D341Med (cell line): ENCODE results near the gene CEP152.

Experiments
- DNase-seq: peaks from one replicate; pipeline ENCODE4 v3.0.0; 2012; ENCODE audit warnings: low spot score

The CEP152 gene

GRCh38 chr15:48765022-48765421 is 45.8 kb downstream of the CEP152 start:
- DNase-seq: no peak

- DNase-seq: no peak
These were observed 49.3 kb downstream of the CEP152 start for GRCh38 chr15:48761393-48762158.

GRCh38 chr15:48759921-48760320 is 50.9 kb downstream of the CEP152 start:
- no peak for DNase-seq

DNA sequence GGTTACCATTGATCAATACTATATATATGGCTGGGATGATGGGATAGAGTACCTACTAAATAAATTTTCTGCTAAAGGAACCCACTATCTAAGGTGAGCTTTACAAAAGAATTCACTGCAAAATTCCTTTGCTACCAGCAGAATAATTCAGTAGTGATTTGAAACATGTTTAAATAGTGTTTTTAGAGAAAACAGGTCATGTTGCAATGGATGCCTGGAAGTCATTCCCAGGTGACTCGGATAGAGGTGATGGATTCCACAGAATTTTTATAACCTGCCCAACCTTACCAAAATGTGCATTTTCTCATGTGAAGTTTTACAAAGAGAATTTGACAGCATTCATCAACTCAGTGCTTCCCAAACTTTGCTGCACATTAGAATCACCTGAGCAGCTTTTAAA is 53.2 kb downstream of the CEP152 start:
- no peak for DNase-seq

DNA sequence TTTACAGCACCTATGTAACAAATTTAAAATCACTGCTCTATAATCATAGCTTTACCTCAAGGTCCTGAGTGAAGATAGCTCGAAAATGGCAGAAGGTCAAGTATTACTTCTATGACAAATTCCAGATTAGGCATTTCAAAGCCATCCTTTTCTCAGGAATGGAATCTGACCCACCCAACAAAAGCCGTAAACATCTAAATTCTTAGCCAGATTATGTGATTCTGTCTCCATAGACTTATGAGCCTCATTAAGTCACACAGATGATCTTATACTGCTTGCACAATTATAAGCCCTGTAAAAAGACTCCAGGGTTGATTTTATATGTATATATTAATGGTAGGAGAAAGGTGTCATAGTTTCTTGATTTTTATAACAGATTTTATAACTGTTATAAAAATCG is 56.9 kb downstream of the CEP152 start:
- DNase-seq: no peak

DNA sequence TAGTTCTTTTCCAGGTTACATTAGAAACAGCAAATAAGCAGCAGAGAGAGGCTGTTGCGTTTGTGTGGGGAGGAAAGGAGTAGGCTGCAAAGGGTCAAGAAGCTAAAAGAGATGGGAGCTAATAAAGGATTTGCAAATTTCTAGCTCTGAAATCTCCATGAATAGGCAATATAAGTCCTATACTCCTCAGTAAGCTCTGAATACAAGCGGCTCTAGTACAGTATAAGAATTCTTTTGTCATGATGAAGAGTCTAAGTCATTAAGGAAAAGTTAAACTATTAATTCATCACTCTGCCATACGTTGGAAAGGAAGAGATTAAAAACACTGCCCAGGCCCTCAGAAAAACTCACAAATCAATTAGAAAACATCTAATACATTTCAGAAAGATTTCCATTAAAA is 59.3 kb downstream of the CEP152 start:
- DNase-seq: no peak

- DNase-seq: no peak
These were observed 62.3 kb downstream of the CEP152 start for GRCh38 chr15:48748535-48748934.

GRCh38 chr15:48733615-48734014 is 77.3 kb downstream of the CEP152 start:
- no peak for DNase-seq

GRCh38 chr15:48730506-48730905 is 80.4 kb downstream of the CEP152 start:
- no peak for DNase-seq

- no peak for DNase-seq
These were observed 86.9 kb downstream of the CEP152 start for GRCh38 chr15:48723969-48724368.

DNA sequence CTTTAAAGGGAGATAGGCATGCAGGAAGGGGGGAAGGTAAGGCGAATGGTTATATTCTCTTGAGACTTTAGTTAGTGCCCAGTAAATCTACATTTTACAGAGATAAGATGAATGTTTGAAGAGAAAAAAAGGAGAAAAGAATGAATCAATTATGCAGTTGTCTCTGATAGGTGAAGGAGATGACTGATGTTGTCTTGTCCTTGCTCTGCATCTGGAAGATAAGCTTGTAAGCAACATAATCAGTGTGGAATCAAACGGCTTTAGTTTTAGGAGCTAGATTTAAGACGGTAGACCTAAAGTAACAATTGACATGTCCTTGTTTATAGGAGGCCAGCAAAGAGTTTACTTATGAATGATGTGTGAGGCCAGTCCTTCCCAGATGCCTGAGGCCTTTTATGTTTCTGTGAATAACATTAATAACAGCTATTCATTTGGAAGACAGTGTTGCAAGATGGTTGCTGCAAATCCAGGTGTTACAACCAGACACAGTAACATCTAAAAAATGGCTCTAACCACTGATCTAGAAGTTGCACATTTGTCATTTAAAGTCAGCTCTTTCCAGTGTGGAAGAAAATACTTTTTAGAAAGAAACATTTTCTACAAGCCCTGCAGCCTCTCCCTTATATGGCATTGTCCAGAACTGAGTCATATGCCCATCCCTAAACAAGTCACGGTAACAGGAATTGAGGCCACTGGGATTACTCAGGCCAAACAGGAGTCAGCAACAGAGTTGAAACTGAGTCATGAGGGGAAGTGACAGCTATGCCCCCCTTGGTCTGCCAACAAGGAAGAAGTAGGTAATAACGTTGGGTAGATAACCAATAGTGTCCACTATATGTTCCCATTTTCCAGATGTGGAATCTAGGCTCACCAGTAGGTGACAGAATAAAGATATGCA is 87.9 kb downstream of the CEP152 start:
- no peak for DNase-seq

DNA sequence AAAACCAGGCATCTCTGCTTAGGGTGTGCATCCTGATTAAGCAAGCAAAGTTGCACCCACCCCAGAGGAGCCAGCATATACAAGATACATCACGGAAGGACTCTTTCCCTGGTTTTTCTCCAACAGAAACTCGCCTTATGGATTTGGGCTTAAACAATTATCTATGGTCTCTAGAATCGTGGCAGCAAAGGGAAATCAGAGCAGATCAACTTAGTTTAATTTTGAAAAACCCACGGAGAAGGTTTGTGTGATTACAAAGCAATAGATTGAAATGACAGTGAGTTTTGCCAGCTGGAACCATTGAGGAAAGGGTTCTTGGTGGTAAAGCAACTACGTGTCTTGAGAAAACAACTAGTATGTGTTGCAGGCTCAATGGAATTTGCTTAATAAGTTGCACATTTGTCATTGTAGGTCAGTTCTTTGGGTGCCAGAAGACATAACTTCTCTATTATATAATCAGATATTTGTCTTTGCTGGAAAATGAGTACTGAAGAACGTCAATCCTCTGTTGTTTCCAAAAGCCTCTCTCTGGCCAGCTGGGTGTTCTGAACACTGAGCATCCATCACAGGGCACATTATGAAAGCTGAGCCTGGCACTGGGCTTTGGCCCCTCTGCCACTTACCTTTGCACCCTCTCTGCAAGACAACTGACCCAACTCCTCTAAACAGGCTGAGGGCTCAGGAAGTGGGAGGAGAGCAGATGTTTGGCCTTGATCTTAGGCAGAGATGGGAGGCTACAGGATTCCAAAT is 89.6 kb downstream of the CEP152 start:
- no peak for DNase-seq

- DNase-seq: no peak
These were observed 90.2 kb downstream of the CEP152 start for GRCh38 chr15:48720646-48721045.

DNA sequence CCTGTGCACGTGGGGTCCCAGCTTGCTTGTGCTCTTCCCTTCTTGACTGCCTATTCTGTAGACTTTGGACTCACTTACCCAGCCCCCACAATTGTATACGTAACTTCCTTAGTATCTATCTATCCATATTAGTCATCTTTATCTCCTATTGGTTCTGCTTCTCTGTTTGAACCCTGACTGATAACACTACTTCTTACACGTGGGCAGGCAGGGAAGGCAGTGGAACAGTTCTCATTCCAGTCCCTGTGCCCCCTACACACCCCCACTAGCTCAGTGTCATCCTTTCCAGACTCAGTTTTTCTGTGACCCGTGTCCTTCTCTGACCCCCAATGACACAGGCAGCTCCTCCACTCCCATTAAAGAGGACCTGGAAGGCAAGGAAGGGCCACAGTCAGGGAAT is 91.2 kb downstream of the CEP152 start:
- no peak for DNase-seq

DNA sequence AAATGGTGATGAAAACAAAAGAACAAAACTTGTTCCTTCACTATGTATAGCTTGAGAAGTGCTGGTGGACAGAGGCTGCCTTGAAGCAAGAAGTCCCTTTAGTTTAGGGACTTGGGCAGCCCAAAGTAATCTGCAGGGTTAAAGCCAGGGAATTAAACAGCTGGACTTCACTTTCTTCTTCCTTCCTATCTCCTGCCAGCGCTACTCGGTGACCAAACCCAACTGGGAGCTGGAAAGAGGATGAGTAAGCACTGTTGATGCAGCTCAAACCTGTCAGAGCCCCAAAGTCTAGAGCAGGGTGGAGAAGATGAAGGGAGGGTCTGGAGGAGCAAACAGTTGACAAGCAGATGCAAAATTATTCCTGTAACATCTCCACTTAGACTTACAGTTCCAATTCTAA is 92.2 kb downstream of the CEP152 start:
- no peak for DNase-seq

DNA sequence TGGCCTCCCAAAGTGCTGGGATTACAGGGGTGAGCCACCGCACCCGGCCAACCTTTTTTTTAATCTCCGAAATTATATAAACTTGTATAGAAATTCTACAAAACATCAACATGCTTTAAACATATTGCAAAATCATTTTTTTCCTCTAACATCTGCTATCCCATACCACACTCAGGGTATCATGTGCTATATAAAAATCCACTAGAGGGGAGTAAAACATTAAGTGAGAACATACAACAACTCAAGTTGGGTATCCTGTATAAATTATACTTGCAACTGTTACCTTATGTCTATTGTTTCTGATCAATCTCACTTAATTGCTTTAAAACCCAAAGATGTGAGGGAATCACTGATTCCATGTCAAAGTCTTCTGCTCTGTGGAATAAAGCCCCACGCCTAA is 93.4 kb downstream of the CEP152 start:
- DNase-seq: no peak

GRCh38 chr15:48712546-48712945 is 98.3 kb downstream of the CEP152 start:
- no peak for DNase-seq

DNA sequence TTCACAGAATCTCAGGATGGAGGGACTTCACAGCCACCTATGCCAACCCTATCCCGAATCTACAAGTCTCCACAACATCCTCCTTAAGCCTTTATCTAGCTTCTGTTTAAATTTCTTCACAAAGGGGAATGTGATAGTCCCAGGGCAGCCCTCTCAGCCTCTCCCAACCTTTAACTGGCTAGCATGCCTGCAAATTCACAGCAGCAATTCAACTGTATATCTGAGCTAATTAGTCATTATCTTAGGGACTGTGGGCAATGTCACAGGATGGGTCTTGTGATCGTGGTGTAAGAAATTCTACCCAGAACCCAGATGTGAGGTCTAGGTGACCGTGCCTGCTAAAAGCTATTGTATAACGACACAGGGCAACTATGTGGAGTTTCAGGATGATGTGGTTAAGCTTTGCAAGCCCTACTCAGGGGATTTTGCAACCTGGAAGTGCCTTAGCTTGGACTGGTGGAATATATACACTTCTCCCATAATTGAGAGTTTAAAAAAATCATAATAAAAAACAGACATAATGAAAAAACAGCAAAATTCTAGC is 99.8 kb downstream of the CEP152 start:
- no peak for DNase-seq

DNA sequence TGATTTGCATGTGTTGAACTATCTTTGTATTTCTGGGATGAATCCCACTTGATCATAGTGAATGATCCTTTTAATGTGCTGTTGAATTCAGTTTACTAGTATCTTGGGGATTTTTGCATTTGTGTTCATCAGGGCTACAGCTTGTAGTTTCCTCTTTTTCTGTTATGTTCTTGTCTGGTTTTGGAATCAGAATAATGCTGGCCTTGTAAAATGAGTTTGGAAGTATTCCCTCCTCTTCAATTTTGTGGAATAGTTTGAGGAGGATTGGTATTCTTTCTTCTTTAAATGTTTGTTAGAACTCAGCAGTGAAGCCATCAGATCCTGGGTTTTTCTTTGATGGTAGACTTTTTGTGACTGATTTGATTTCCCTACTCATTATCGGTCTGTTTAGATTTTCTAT is 102.2 kb downstream of the CEP152 start:
- no peak for DNase-seq

DNA sequence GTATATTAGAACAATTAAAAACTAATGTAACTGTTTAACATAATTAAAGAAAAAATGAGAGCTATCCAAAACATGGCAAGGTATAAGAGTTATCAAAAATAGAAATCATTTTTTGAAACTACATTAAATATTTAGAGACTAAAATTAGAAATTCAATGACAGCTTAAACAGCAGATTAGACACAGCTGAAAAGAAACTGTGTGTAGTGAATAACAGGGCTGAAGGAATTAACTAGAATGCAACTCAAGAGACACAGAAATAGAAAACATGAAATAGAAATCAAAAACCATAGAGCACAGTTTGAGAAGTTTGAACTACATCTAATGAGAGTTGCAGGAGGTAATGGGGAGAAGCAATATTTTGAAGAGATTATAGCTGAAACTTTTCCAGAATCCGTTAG is 105.5 kb downstream of the CEP152 start:
- no peak for DNase-seq

DNA sequence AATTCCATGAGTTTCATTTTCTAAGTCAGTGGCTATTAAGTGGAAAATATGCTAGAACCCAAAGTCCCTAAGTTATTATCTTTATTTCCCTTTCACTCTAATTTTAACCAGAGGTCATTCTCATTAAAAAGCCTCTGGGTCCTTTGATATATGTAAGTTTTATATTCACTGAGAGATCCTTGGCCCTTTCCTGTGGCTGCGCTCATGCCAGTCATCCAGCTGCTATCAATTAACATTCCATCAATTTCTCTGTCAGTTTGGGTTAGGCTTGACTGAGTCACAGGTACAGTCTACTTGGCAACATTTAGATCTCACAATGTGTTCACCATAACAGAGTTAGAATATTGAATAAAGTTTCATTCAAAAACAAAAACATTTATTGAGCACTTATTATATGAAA is 107.3 kb downstream of the CEP152 start:
- no peak for DNase-seq

DNA sequence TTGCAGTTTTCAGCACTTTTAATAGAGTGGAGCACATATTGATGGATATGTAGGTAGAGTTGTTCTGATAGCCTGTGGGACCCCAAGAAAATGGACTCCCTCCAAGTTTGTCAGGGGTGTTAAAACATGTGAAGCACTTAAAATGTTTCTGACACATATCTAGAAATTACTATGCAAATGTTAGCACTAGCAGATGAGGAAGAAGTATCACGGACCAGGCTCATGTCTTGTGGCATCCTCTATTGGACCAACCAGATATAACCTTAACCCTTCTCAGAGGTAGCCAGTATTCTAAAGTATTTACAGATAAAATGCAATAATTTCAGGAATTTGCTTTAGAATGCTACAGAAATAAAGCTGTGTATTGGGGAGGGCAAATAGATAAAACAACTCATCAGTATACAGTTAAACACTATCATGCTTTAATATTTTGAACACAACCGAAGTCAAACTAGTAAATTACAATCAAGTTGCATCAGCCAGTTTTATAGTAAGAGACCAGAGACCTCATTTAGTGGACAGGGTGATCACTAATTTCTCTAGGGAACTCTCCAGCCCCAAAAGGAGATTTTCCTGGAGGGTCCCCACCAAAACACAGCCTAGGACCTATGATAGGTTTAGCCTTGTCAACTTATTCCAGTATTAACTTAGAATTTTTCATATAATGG is 108.2 kb downstream of the CEP152 start:
- DNase-seq: no peak
